OCI-LY7 (cell line): Measurements from ENCODE around the gene RPL28. TPM values are rescaled to one million over a fixed set of nuclear protein-coding genes. Genes with fewer than 3 reads are reported as not detected.

Experiments used
- BruUV-seq: library from RNA; stranded (reverse); fragments of 400-500 nt; replicated peaks from 2 replicates; lab custom pipeline; 2021; lab: Mats Ljungman, UMichigan
- CTCF ChIA-PET: fragments of 300-600 bp; sonication (Branson Sonifier 250); formaldehyde crosslinking; loops from one replicate; lab custom pipeline; 2022; ENCODE audit warnings: antibody characterized with exemption; ENCODE audit not compliant: unreplicated experiment; lab: Charles Lee
- POLR2A ChIA-PET: fragments of 300-600 bp; sonication (Branson Sonifier 250); formaldehyde crosslinking; loops from one replicate; lab custom pipeline; 2022; ENCODE audit warnings: antibody characterized with exemption; lab: Charles Lee
- DNase-seq: peaks from one replicate; pipeline ENCODE4 v3.0.0-alpha.2; 2015; ENCODE audit warnings: low spot score
- H2AFZ ChIP-seq: fragments of 200-600 bp; sonication (generic), shearing (Covaris generic); 2 replicates; pipeline ENCODE4 v1.6.1; 2014; ENCODE audit warnings: mild to moderate bottlenecking, antibody characterized with exemption, low read length, moderate library complexity
- H3K27ac ChIP-seq: fragments of 200-600 bp; sonication (generic); 2 replicates; pipeline ENCODE4 v1.5.1; 2014; ENCODE audit warnings: mixed run types, low read depth, mild to moderate bottlenecking, moderate library complexity, low read length, inconsistent platforms; ENCODE audit not compliant: poor library complexity, severe bottlenecking
- H3K36me3 ChIP-seq: fragments of 200-600 bp; sonication (generic); 2 replicates; pipeline ENCODE4 v1.6.1; 2014; ENCODE audit warnings: mild to moderate bottlenecking, antibody characterized with exemption, low read length, moderate library complexity, mixed read lengths; ENCODE audit not compliant: insufficient read depth
- H3K4me1 ChIP-seq: fragments of 200-600 bp; sonication (generic); 2 replicates; pipeline ENCODE4 v1.5.1; 2014; ENCODE audit warnings: mild to moderate bottlenecking, low read length; ENCODE audit not compliant: insufficient read depth, poor library complexity, severe bottlenecking
- H3K4me2 ChIP-seq: fragments of 200-600 bp; sonication (generic); 2 replicates; pipeline ENCODE4 v1.6.1; 2014; ENCODE audit warnings: mild to moderate bottlenecking, low read length
- H3K4me3 ChIP-seq: fragments of 200-600 bp; sonication (generic); 2 replicates; pipeline ENCODE4 v1.5.1; 2014; ENCODE audit warnings: mild to moderate bottlenecking, low read depth, low read length; ENCODE audit not compliant: poor library complexity, severe bottlenecking
- H3K79me2 ChIP-seq: fragments of 200-600 bp; sonication (generic); 2 replicates; pipeline ENCODE4 v1.6.1; 2016; ENCODE audit warnings: low read depth, mild to moderate bottlenecking, low read length, moderate library complexity, mixed read lengths; ENCODE audit not compliant: insufficient read depth
- H3K9me2 ChIP-seq: fragments of 200-600 bp; sonication (generic); 2 replicates; pipeline ENCODE4 v1.6.1; 2016; ENCODE audit warnings: mild to moderate bottlenecking, low read length, mixed read lengths; ENCODE audit not compliant: insufficient read depth
- H3K9me3 ChIP-seq: fragments of 200-600 bp; sonication (generic); 2 replicates; pipeline ENCODE4 v1.6.1; 2014; ENCODE audit warnings: mild to moderate bottlenecking, mixed run types, low read length, mixed read lengths
- H4K20me1 ChIP-seq: fragments of 200-600 bp; sonication (generic); 2 replicates; pipeline ENCODE4 v1.6.1; 2014; ENCODE audit warnings: mild to moderate bottlenecking, antibody characterized with exemption, low read length, moderate library complexity, mixed read lengths; ENCODE audit not compliant: insufficient read depth
- CTCF ChIP-seq: fragments of 200-600 bp; sonication (generic); conservative IDR thresholded peaks from 2 replicates; pipeline ENCODE4 v1.5.1; 2014; ENCODE audit warnings: mild to moderate bottlenecking, antibody characterized with exemption, low read length, moderate library complexity, mixed read lengths
- EZH2phosphoT487 ChIP-seq: fragments of 200-600 bp; sonication (generic); IDR thresholded peaks from 2 replicates; pipeline ENCODE4 v1.6.1; 2018; ENCODE audit warnings: low read depth, borderline replicate concordance, mild to moderate bottlenecking, mixed run types, antibody characterized with exemption, low read length, moderate library complexity, mixed read lengths
- intact Hi-C: fragments of 100-400 bp; cut with micrococcal nuclease; formaldehyde crosslinking; loops from one replicate; pipeline ENCODE4 v1.10.0; 2022; ENCODE audit not compliant: unreplicated experiment
- total RNA-seq, 2 experiments: library from RNA; depleted of rRNA in 1 of 2; stranded (reverse); fragments of >200 nt in 1 of 2; shearing (Covaris generic) in 1 of 2; gene quantifications; 2 replicates each; pipeline ENCODE4 v1.2.3, GENCODE V29; 2014 to 2022

RPL28 gene
- total RNA-seq, 2 experiments from 2014 or later = 872 to 2,656 TPM

DNA sequence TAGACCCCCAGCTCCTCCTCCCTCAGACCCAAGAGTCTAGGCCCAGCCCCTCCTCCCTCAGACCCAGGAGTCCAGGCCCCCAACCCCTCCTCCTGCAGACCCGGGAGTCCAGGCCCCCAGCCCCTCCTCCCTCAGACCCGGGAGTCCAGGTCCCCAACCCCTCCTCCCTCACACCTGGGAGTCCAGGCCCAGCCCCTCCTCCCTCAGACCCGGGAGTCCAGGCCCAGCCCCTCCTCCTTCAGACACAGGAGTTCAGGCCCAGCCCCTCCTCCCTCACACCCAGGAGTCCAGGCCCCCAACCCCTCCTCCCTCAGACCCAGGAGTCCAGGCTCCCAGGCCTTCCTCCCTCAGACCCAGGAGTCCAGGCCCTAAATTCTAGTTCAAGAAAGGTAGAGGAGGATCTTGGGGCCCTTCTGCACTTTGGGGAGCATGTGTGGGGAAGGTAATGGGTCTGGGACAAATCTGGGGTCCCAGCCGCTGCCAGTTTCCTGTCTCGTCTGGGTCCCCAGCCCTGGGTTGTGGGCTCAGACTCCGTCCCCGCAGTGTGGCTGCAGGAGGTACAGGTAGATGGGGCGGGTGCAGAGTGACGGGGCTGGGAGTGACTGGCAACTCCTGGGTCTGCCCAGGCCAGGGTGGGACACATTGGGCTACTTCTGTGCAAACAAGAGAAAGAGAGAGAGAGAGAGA is 12.3 kb upstream of the RPL28 start:
- no peak overlapping the region for H3K4me2 ChIP-seq
- POLR2A ChIA-PET = no interaction called here

GRCh38 chr19:55373993-55374757 is 11.6 kb upstream of the RPL28 start:
- Histone ChIP-seq H3K9me2 (no peaks in the 10 kb centered on the region), H4K20me1 (no peaks in the 10 kb centered on the region), H3K9me3 (no peaks in the 10 kb centered on the region), H2AFZ (no peak overlapping the region), H3K4me1 (no peaks in the 10 kb centered on the region), H3K27ac (no peak overlapping the region), H3K79me2 (no peaks in the 10 kb centered on the region), H3K4me2 (no peak overlapping the region), H3K4me3 (no peak overlapping the region), H3K36me3 (no peaks in the 10 kb centered on the region)
- DNase-seq = no peak
- intact Hi-C loops = no loop called here
- POLR2A ChIA-PET = no interaction called here
- CTCF ChIA-PET = no interaction called here
- BruUV-seq = no TSS peak
- TF ChIP-seq CTCF (no peak), EZH2phosphoT487 (no peak)

More for the DNA sequence above, 12.3 kb upstream of the RPL28 start:
- TF ChIP-seq CTCF (no peak), EZH2phosphoT487 (no peak)
- no peak overlapping the region for H3K4me3 ChIP-seq
- no peak for DNase-seq
- intact Hi-C loops = no loop called here
- no peaks in the 10 kb centered on the region for H3K36me3 ChIP-seq
- H2AFZ ChIP-seq = no peak overlapping the region
- CTCF ChIA-PET = no interaction called here
- no peaks in the 10 kb centered on the region for H3K4me1 ChIP-seq
- no peak overlapping the region for H3K27ac ChIP-seq
- H4K20me1 ChIP-seq = no peaks in the 10 kb centered on the region
- BruUV-seq = no TSS peak
- no peaks in the 10 kb centered on the region for H3K9me2 ChIP-seq
- H3K9me3 ChIP-seq = no peaks in the 10 kb centered on the region
- no peaks in the 10 kb centered on the region for H3K79me2 ChIP-seq
